HUES64 (cell line): ENCODE measurements around the gene NOP56.

Source experiments
- H3K27ac ChIP-seq: 2 replicates; pipeline ENCODE4 v1.7.0; 2013; ENCODE audit warnings: low read depth, low read length, inconsistent platforms
- H3K27me3 ChIP-seq: 2 replicates; pipeline ENCODE4 v1.6.1; 2013; ENCODE audit warnings: mild to moderate bottlenecking, low read length; ENCODE audit not compliant: insufficient read depth
- H3K36me3 ChIP-seq: 2 replicates; pipeline ENCODE4 v1.6.1; 2013; ENCODE audit warnings: mild to moderate bottlenecking, low read length; ENCODE audit not compliant: insufficient read depth
- H3K4me1 ChIP-seq: 2 replicates; pipeline ENCODE4 v1.6.1; 2013; ENCODE audit warnings: mild to moderate bottlenecking, low read length, moderate library complexity; ENCODE audit not compliant: insufficient read depth
- H3K4me3 ChIP-seq: 2 replicates; pipeline ENCODE4 v1.5.1; 2013; ENCODE audit warnings: mild to moderate bottlenecking, low read length, moderate library complexity
- H3K9ac ChIP-seq: 2 replicates; pipeline ENCODE4 v1.6.1; 2013; ENCODE audit warnings: mild to moderate bottlenecking, low read depth, low read length
- H3K9me3 ChIP-seq: 2 replicates; pipeline ENCODE4 v1.6.1; 2013; ENCODE audit warnings: low read depth, low read length; ENCODE audit not compliant: insufficient read depth
- WGBS: fragments of 150-250, 120-280 bp; methylation state at CpG from one replicate; pipeline ENCODE4 v1.1.7; 2013; ENCODE audit warnings: missing lambda C conversion rate; 5-methylcytosine and 5-hydroxymethylcytosine counted together

Gene NOP56

DNA sequence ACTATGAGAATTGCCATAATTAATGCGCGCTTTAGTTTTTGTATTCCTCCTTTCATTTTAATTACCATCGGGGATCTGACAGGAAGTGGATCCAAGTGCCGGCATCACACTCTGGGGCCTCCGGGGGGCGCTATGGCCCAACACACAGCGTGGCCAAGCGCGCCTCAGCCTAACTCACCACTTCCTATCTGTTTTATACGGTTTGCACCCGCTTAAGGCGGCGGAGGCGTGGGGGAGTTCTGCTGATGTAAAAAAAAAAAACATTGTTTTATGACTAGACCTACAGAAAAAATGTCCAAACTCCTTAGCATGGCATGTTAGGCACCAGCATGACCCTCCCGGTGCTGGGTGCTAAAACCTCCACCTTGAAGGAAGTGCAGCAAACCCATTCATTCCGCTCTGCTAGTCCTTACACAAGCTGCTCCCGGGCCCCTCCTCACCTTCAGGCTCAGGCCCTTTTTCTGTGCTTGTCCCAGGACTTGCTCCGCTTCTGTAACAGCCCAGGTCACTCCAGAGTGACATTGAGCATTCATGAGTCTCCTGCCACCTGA lies 35.7 kb downstream of the NOP56 start:
- H3K27ac ChIP-seq: no peak overlapping the region
- no peaks in the 10 kb centered on the region for H3K9me3 ChIP-seq
- WGBS: 8% methylated on average over 17 of the region's 18 CpGs
- H3K27me3 ChIP-seq: peaks cover 76% of the 10 kb centered on the region
- H3K36me3 ChIP-seq: no peaks in the 10 kb centered on the region
- H3K4me3 ChIP-seq: peak overlapping the region; percentile 31; the same call in 1 of the 2 replicates
- no peaks in the 10 kb centered on the region for H3K4me1 ChIP-seq
- H3K9ac ChIP-seq: no peak overlapping the region

DNA sequence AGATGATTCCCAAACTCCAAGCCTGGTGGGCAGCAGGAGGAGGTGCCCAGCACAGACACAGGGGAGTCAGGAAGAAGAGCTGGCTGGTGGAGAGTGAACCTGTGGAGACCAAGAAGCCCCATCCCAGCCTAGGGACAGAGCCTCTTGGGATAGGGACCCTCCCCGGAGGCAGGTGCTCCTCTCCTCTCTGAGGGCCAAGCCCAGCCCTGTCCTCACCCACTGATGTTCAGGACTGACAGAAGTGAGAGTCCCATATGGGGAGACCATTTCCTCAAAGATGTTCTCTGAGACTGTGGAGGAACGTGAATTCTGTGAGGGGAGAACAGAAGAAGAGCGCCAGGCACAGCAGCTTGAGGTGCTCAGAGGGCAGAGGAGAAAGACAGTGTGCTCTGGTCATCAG lies 37.8 kb downstream of the NOP56 start:
- Histone ChIP-seq H3K9ac (no peak overlapping the region), H3K9me3 (no peaks in the 10 kb centered on the region), H3K36me3 (no peaks in the 10 kb centered on the region), H3K4me1 (peaks cover 11% of the 10 kb centered on the region), H3K27me3 (peaks cover 92% of the 10 kb centered on the region), H3K4me3 (no peak overlapping the region), H3K27ac (no peak overlapping the region)
- WGBS: 91% methylated on average over 3 of the region's 3 CpGs

DNA sequence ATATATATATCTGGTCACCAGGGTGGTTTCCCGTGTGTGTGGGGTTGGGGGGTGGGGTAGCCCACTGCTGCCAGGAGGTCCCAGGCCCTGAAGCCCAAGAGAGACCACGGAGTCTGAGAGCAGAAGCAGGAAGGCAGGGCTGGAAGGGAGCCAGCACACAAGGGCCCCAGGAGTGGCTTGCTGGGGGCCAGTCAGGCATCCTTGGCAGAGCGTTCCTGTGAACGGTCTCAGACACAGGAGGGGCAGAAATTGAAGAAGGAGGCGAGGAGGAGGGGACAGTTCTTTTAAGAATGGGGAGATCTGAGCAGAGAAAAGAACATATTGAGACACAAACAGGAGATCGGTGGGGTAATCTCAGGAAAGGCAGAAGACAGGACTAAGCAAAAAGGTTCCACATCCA lies 38.3 kb downstream of the NOP56 start:
- 81% methylated on average over 6 of the region's 6 CpGs for WGBS
- Histone ChIP-seq H3K9me3 (no peaks in the 10 kb centered on the region), H3K27me3 (peaks cover 92% of the 10 kb centered on the region)

DNA sequence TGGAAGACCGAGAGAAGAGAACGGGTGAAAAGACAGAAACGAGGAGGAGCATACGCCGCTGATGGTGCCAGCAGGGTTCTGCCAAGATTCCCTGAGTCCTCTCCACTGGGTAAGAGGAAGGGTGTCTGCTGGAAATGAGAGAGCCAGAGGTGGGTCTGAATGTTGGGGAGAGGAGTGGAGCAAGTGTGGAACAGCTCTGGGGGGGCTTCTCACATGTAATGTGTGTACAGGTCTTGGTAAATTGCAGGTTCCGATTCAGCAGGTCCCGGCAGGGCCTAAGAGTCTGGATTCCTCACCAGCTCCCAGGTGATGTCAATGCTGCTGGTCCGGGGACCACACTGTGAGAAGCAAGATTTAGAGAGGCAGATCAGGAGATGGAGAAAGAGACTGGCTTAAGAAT lies 38.7 kb downstream of the NOP56 start:
- no peaks in the 10 kb centered on the region for H3K36me3 ChIP-seq
- WGBS: 90% methylated on average over 8 of the region's 8 CpGs
- no peak overlapping the region for H3K4me3 ChIP-seq
- H3K27me3 ChIP-seq: peaks cover 92% of the 10 kb centered on the region
- no peaks in the 10 kb centered on the region for H3K9me3 ChIP-seq
- peaks cover 13% of the 10 kb centered on the region for H3K4me1 ChIP-seq
- no peak overlapping the region for H3K27ac ChIP-seq
- H3K9ac ChIP-seq: no peak overlapping the region

More for the DNA sequence above, 38.3 kb downstream of the NOP56 start:
- H3K27ac ChIP-seq: no peak overlapping the region
- no peaks in the 10 kb centered on the region for H3K36me3 ChIP-seq
- no peak overlapping the region for H3K4me3 ChIP-seq
- no peak overlapping the region for H3K9ac ChIP-seq
- peaks cover 13% of the 10 kb centered on the region for H3K4me1 ChIP-seq

DNA sequence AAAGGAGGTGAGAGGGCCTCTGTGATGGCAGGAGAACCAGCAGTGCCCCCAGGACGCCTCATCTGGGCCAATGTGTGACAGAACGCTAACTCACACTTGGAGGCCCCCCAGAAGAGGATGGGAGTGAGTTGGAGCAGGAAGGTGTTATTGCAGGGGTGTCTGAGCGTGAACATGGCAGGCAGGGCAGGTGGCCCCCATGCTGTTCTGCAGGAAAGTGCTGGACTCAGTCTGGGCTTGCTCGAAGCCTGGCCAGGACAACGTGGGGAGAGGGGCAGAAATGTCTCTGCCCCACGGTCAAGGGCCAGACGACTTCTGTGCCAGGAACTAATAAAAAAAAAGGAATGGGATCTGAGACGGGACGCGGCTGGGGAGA lies 39.2 kb downstream of the NOP56 start:
- H3K4me1 ChIP-seq: peaks cover 13% of the 10 kb centered on the region
- no peak overlapping the region for H3K27ac ChIP-seq
- peak overlapping the region; percentile 49 for H3K4me3 ChIP-seq
- WGBS: 51% methylated on average over 10 of the region's 10 CpGs
- peaks cover 92% of the 10 kb centered on the region for H3K27me3 ChIP-seq
- H3K36me3 ChIP-seq: no peaks in the 10 kb centered on the region
- H3K9ac ChIP-seq: no peak overlapping the region
- H3K9me3 ChIP-seq: no peaks in the 10 kb centered on the region

DNA sequence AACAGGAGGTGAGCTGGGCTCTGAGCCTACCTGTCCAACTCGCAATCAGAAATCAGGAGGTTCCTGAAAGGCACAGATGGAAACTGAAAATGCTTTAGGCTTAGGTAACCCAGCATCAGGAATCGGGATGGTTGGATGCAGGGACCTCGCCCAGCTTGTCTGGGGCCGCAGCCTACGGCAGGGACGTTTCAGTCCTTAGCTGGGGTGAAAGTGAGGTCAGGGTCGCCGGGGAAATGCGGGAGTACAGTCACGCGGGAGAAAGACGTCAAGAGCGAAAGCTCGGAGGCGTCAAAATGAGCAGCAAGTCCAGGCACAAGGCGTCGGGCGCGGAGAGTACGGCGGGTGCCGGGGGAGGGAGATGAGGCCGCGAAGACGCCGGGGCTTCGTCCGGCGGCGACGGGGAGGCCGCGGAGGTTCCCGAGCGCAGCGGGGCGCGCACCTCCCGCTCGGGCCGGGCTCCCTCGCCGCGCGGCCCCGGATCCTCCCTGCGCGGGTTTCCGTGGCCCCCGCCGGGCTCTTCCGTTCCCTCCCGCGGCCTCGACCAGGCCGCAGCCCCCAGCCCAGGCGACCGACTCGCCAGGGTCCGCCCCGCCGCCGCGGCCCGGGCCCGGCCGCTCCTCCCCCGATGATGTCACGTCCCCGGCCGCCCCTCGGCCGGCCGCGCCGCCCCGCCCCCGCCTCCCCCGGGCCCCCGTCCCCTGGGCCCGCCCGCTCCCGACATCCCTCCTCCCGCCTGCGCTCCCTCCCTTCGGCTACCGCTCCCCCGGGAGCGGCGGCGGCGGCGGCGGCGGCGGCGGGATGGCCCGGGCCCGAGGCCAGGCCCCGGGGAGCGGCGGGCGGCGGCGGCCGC lies 39.8 kb downstream of the NOP56 start, which contains the start of gene EBF4:
Gene EBF4 (plus strand): TSS at position 745 of the 850 bp plus-strand sequence. CDS start 866 bp downstream, outside the sequence.
- WGBS: 2% methylated on average over 100 of the region's 106 CpGs
- H3K9ac ChIP-seq: no peak within 1 kb of the TSS; the same call in 1 of the 2 replicates
- H3K4me3 ChIP-seq: peak within 1 kb of the TSS; percentile 49
- H3K36me3 ChIP-seq: no peaks in the 10 kb centered on the region
- no peak within 1 kb of the TSS for H3K27ac ChIP-seq
- H3K27me3 ChIP-seq: peaks cover 91% of the 10 kb centered on the region
- no peaks in the 10 kb centered on the region for H3K9me3 ChIP-seq
- H3K4me1 ChIP-seq: peaks cover 13% of the 10 kb centered on the region

DNA sequence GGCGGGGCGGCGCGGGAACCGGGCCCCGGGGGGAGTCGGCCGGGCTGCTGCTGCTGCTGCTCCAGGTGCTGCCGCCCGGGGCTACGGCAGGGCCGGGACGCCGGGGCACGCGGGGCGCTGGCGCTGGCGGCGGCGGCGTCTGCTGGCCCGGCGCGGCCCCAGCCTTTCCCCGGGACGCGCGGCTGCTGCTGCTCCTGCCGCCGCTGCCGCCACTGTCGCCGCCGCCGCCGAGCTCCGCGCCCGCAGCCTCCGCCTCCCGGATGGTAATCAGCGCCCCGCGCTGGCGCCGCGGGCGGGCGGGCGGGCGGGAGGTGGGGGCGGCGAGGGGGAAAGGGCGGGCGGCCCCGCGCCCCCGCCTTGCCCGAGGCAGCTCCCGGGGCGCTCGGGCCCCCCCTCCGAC lies 40.5 kb downstream of the NOP56 start:
- 0 out of 2 replicates have a peak overlapping the region, but pooled peaks have one; percentile 37 for H3K4me3 ChIP-seq
- no peak overlapping the region for H3K9ac ChIP-seq
- H3K36me3 ChIP-seq: no peaks in the 10 kb centered on the region
- H3K4me1 ChIP-seq: peaks cover 13% of the 10 kb centered on the region
- H3K9me3 ChIP-seq: no peaks in the 10 kb centered on the region
- under 1% methylated on average over 58 of the region's 64 CpGs for WGBS
- H3K27me3 ChIP-seq: peaks cover 90% of the 10 kb centered on the region
- H3K27ac ChIP-seq: no peak overlapping the region

DNA sequence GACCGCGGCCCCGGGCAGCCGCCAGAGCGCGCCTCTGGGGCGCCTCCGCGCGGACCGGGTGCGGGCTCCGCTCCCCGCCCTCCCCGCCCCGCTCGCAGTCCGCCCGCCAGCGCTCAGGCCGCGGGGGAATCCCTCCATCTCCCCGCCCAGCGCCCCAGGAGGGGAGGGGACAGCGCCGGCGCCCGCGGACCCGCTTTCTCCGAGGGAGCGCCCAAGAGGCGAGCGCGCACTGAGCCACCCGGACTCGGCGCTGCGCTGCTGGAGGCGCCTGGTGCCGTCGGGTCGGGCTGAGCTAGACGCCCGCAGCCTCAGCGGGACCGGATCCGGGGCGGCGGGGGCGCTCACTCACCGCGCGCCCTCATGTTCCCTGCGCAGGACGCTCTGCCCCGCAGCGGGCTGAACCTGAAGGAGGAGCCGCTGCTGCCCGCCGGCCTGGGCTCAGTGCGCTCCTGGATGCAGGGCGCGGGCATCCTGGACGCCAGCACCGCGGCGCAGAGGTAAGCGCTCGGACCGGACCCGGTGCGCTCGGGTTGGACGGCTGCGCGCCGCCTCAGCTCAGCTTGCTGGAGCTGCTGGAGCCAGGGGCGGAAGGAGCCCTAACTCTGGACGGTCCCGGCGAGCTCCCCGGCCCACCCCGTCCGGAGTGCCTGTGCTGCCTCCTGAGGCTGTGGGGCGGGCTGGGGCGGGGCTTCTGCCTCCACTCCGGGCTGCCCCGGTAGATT lies 41.0 kb downstream of the NOP56 start:
- no peak overlapping the region for H3K27ac ChIP-seq
- H3K9ac ChIP-seq: no peak overlapping the region
- H3K36me3 ChIP-seq: no peaks in the 10 kb centered on the region
- peaks cover 91% of the 10 kb centered on the region for H3K27me3 ChIP-seq
- peaks cover 13% of the 10 kb centered on the region for H3K4me1 ChIP-seq
- 1% methylated on average over 89 of the region's 89 CpGs for WGBS
- no peaks in the 10 kb centered on the region for H3K9me3 ChIP-seq
- peak overlapping the region; percentile 37 for H3K4me3 ChIP-seq

DNA sequence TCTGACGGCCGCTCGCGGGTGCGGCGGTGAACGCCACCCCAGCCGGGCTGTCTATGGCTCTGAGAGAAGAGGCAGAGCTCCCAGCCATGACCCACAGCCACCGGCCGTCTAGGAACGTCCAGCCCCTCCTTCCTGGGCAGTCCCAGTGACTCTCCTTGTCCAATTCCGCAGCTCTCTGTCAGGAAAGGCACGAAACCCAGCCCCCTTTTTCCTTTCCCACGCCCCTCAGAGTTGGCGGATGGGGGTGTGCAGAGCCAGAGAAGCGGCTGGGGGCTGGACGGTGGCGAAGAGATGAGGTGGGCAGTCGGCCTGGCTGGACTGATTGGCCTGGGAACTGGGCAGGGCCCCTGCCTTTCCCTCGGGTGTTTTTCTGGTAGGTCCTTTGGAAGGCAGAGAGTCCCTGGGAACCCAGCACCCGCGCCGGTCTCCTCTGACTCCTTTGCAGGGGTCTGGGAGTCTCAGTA lies 41.6 kb downstream of the NOP56 start:
- Histone ChIP-seq H3K4me3 (peak overlapping the region; percentile 11; the same call in 1 of the 2 replicates), H3K9ac (no peak overlapping the region), H3K9me3 (no peaks in the 10 kb centered on the region), H3K4me1 (peaks cover 13% of the 10 kb centered on the region), H3K36me3 (no peaks in the 10 kb centered on the region), H3K27me3 (peaks cover 91% of the 10 kb centered on the region), H3K27ac (no peak overlapping the region)
- 5% methylated on average over 23 of the region's 23 CpGs for WGBS

DNA sequence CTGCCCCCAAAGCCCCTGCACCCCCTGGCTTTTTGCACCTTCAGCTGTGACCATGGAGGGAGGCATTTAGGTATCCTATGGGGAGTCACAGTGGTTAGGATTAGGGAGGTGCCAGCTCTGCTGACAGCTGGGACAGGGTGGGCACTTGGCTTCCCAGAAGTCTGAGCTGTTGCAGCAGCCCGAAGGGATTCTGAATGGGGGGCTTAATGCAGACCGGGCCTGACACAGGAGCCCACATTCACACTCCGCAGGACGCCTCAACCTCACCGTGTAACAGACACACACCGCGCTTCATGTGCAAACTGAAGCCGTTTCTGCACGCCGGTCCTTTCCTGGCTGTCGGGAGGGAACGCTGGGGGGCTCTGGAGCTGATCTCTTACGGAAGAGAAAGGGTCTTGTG lies 42.1 kb downstream of the NOP56 start:
- Histone ChIP-seq H3K9ac (no peak overlapping the region), H3K36me3 (no peaks in the 10 kb centered on the region), H3K4me1 (peaks cover 13% of the 10 kb centered on the region), H3K27ac (no peak overlapping the region), H3K27me3 (peaks cover 91% of the 10 kb centered on the region), H3K4me3 (peak overlapping the region; percentile 11; the same call in 1 of the 2 replicates), H3K9me3 (no peaks in the 10 kb centered on the region)
- WGBS: 5% methylated on average over 12 of the region's 13 CpGs
